Mesendoderm (in vitro differentiated cells): ENCODE measurements around the gene KMT5C.
A peak's percentile ranks its signal among the peaks of the same experiment; 100 is the strongest.

ENCODE experiments used
- DNase-seq: peaks from one replicate; pipeline ENCODE4 v3.0.0; 2013
- H2AK5ac ChIP-seq: 2 replicates; pipeline ENCODE4 v1.6.1; 2013; ENCODE audit warnings: low read length, inconsistent platforms
- H2BK120ac ChIP-seq: 2 replicates; pipeline ENCODE4 v1.6.1; 2013; ENCODE audit warnings: low read depth, mild to moderate bottlenecking, low read length, moderate library complexity, mixed read lengths
- H2BK15ac ChIP-seq: replicated peaks from 2 replicates; pipeline ENCODE4 v1.6.1; 2013; ENCODE audit warnings: low read depth, mild to moderate bottlenecking, moderate library complexity
- H2BK5ac ChIP-seq: 2 replicates; pipeline ENCODE4 v1.6.1; 2013; ENCODE audit warnings: low read length, inconsistent platforms
- H3K18ac ChIP-seq: 2 replicates; pipeline ENCODE4 v1.6.1; 2013; ENCODE audit warnings: mild to moderate bottlenecking, low read length, mixed read lengths
- H3K23ac ChIP-seq: one replicate; pipeline ENCODE4 v1.6.1; 2013; ENCODE audit warnings: low read length
- H3K27ac ChIP-seq: 2 replicates; pipeline ENCODE4 v1.5.1; 2013; ENCODE audit warnings: low read depth, mild to moderate bottlenecking, inconsistent platforms, low read length, moderate library complexity
- H3K27me3 ChIP-seq: 2 replicates; pipeline ENCODE4 v1.6.1; 2013; ENCODE audit warnings: low read length, control low read depth, mild to moderate bottlenecking, inconsistent platforms; ENCODE audit not compliant: insufficient read depth, poor library complexity
- H3K36me3 ChIP-seq: 2 replicates; pipeline ENCODE4 v1.6.1; 2013; ENCODE audit warnings: low read length, inconsistent platforms; ENCODE audit not compliant: control insufficient read depth, insufficient read depth
- H3K4ac ChIP-seq: one replicate; pipeline ENCODE4 v1.6.1; 2013; ENCODE audit warnings: low read depth, mild to moderate bottlenecking, low read length, moderate library complexity
- H3K4me1 ChIP-seq: 2 replicates; pipeline ENCODE4 v1.6.1; 2013; ENCODE audit warnings: low read depth, low read length, inconsistent platforms; ENCODE audit not compliant: control insufficient read depth
- H3K4me2 ChIP-seq: 2 replicates; pipeline ENCODE4 v1.6.1; 2013; ENCODE audit warnings: low read length
- H3K4me3 ChIP-seq: 2 replicates; pipeline ENCODE4 v1.5.1; 2013; ENCODE audit warnings: mild to moderate bottlenecking, low read length
- H3K56ac ChIP-seq: one replicate; pipeline ENCODE4 v1.6.1; 2013; ENCODE audit warnings: low read length
- H3K79me1 ChIP-seq: 2 replicates; pipeline ENCODE4 v1.6.1; 2013; ENCODE audit warnings: low read length, inconsistent platforms
- H3K79me2 ChIP-seq: 2 replicates; pipeline ENCODE4 v1.6.1; 2013; ENCODE audit warnings: mild to moderate bottlenecking, low read length; ENCODE audit not compliant: control insufficient read depth, insufficient read depth
- H3K9ac ChIP-seq: 2 replicates; pipeline ENCODE4 v1.6.1; 2013; ENCODE audit warnings: low read length, inconsistent platforms
- H4K5ac ChIP-seq: one replicate; pipeline ENCODE4 v1.6.1; 2013; ENCODE audit warnings: low read length
- H4K8ac ChIP-seq: one replicate; pipeline ENCODE4 v1.6.1; 2013; ENCODE audit warnings: low read depth, mild to moderate bottlenecking, control low read depth, low read length, moderate library complexity
- WGBS: extraction: QIAGEN DNeasy Blood & Tissue Kit; methylation state at CpG from one replicate; pipeline ENCODE4 v1.1.7; 2013; ENCODE audit warnings: low lambda C conversion rate, missing lambda C conversion rate; ENCODE audit not compliant: insufficient coverage; ENCODE audit errors: extremely low coverage; 5-methylcytosine and 5-hydroxymethylcytosine counted together

Gene KMT5C

DNA sequence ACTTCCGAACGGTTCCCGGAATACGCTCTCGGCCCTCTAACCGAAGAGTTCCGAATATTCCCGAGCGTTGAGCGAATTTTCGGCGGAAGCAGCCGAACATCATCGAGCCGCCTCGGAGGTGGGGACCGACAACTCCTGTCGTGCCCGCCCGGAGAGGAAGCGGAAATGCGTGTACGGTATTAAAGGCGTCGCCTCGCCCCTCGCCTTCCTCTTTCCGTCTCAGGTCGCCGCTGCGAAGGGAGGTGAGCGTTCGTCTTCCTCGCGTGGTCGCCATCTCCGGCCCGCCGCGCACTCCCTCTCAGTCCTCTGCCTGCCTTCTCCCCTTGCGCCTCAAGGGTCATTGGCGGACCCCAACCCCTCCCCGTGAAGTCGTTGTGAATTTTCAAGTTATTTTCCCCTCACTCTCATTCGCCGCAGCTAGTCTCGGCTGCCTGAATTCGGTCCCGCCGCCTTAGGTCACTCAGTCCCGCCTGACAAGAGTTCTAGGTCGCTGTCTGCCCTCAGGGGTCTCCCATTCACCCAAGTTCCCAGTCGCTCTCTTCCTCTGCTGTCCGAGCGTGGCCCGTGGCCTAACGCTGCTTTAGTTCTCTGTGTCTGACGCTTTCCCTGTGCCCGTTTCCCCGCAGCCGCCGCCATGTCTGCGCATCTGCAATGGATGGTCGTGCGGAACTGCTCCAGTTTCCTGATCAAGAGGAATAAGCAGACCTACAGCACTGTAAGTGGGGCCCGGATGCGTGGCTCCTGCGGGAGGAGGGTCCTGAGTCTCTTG, 46.2 kb downstream of the KMT5C start, which contains the start of gene RPL28:
RPL28 (plus strand) TSS at position 209 of the 769 bp plus-strand sequence; CDS start at position 635, 426 bp downstream.
- no CpG with 5 or more reads among the region's 68 CpGs for WGBS

DNA sequence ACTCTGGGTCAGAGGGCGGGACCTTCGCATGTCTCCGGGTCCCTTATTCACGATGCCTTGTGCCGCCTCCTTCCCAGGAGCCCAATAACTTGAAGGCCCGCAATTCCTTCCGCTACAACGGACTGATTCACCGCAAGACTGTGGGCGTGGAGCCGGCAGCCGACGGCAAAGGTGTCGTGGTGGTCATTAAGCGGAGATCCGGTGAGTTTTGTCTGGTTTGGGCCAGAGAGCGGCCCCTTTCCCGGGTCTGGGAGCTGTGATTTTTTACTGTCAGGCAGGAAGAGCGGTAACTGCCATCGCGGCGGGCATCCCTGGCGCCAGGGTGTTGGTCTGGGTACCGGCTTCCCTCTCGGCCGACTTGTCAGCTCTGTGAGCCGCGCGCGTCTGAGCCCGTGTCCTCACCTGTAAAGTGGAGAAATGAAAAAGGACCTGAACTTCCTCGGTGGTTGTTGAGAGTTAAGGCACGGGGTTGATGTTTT, 46.9 kb downstream of the KMT5C start:
- Histone ChIP-seq H3K23ac (peak overlapping the region; percentile 72), H3K79me2 (peaks cover 29% of the 10 kb centered on the region), H3K36me3 (peaks cover 21% of the 10 kb centered on the region), H2AK5ac (no peak overlapping the region), H3K4me3 (peak overlapping the region; percentile 100), H3K27ac (no peak overlapping the region), H3K4me2 (peak overlapping the region; percentile 90), H2BK120ac (no peak overlapping the region), H3K27me3 (no peaks in the 10 kb centered on the region), H3K4me1 (peaks cover 13% of the 10 kb centered on the region), H4K8ac (no peak overlapping the region), H2BK5ac (no peak overlapping the region), H4K5ac (no peak overlapping the region), H3K18ac (no peak overlapping the region), H3K56ac (peak overlapping the region; percentile 100), H3K79me1 (peaks cover 23% of the 10 kb centered on the region), H3K4ac (no peak overlapping the region), H3K9ac (peak overlapping the region; percentile 100), H2BK15ac (no peak overlapping the region)
- WGBS, result no CpG with 5 or more reads among the region's 33 CpGs
- DNase-seq, result no peak

More for the DNA sequence above, 46.2 kb downstream of the KMT5C start, which contains the start of gene RPL28:
- H3K4me3 ChIP-seq, result peak within 1 kb of the TSS; percentile 100
- H3K36me3 ChIP-seq, result peaks cover 21% of the 10 kb centered on the region
- peak within 1 kb of the TSS; percentile 21 for H3K4ac ChIP-seq
- no peak within 1 kb of the TSS for H2BK120ac ChIP-seq
- peak within 1 kb of the TSS; percentile 95 for H3K23ac ChIP-seq
- H3K27ac ChIP-seq, result peak within 1 kb of the TSS; percentile 85
- H2BK5ac ChIP-seq, result peak within 1 kb of the TSS; percentile 97
- peak; percentile 99 for DNase-seq
- peaks cover 23% of the 10 kb centered on the region for H3K79me1 ChIP-seq
- peak within 1 kb of the TSS; percentile 46 for H3K18ac ChIP-seq
- no peak within 1 kb of the TSS for H2BK15ac ChIP-seq
- H3K79me2 ChIP-seq, result peaks cover 29% of the 10 kb centered on the region
- peaks cover 13% of the 10 kb centered on the region for H3K4me1 ChIP-seq
- H3K27me3 ChIP-seq, result no peaks in the 10 kb centered on the region
- H4K8ac ChIP-seq, result no peak within 1 kb of the TSS
- peak within 1 kb of the TSS; percentile 100 for H3K9ac ChIP-seq
- peak within 1 kb of the TSS; percentile 98 for H4K5ac ChIP-seq
- H2AK5ac ChIP-seq, result peak within 1 kb of the TSS; percentile 95
- H3K4me2 ChIP-seq, result peak within 1 kb of the TSS; percentile 98
- peak within 1 kb of the TSS; percentile 100 for H3K56ac ChIP-seq

- no peak overlapping the region for H3K27ac ChIP-seq
- no peaks in the 10 kb centered on the region for H3K27me3 ChIP-seq
- H3K4ac ChIP-seq, result no peak overlapping the region
- H4K8ac ChIP-seq, result no peak overlapping the region
- H3K4me1 ChIP-seq, result peaks cover 14% of the 10 kb centered on the region
- no peak overlapping the region for H3K18ac ChIP-seq
- no peak overlapping the region for H2BK5ac ChIP-seq
- DNase-seq, result no peak
- peaks cover 29% of the 10 kb centered on the region for H3K79me2 ChIP-seq
- H3K4me2 ChIP-seq, result peak overlapping the region; percentile 90
- peaks cover 21% of the 10 kb centered on the region for H3K36me3 ChIP-seq
- H2BK15ac ChIP-seq, result no peak overlapping the region
- peaks cover 23% of the 10 kb centered on the region for H3K79me1 ChIP-seq
- peak overlapping the region; percentile 100 for H3K56ac ChIP-seq
- no peak overlapping the region for H2BK120ac ChIP-seq
- H3K23ac ChIP-seq, result no peak overlapping the region
- H3K9ac ChIP-seq, result peak overlapping the region; percentile 100
- peak overlapping the region; percentile 100 for H3K4me3 ChIP-seq
- no peak overlapping the region for H4K5ac ChIP-seq
- no peak overlapping the region for H2AK5ac ChIP-seq
- WGBS, result no CpG with 5 or more reads among the region's 24 CpGs
Measured at GRCh38 chr19:55387736-55388497, 48.2 kb downstream of the KMT5C start.

- no peak for DNase-seq
- no peak overlapping the region for H3K4me3 ChIP-seq
- H3K9ac ChIP-seq, result peak overlapping the region; percentile 30
- H3K4me2 ChIP-seq, result no peak overlapping the region
- H2AK5ac ChIP-seq, result no peak overlapping the region
- H3K23ac ChIP-seq, result no peak overlapping the region
- H3K36me3 ChIP-seq, result peaks cover 21% of the 10 kb centered on the region
- H3K27ac ChIP-seq, result no peak overlapping the region
- no peak overlapping the region for H3K18ac ChIP-seq
- peaks cover 29% of the 10 kb centered on the region for H3K79me2 ChIP-seq
- no peak overlapping the region for H2BK15ac ChIP-seq
- peaks cover 12% of the 10 kb centered on the region for H3K4me1 ChIP-seq
- peaks cover 23% of the 10 kb centered on the region for H3K79me1 ChIP-seq
- H4K5ac ChIP-seq, result no peak overlapping the region
- H3K27me3 ChIP-seq, result no peaks in the 10 kb centered on the region
- no peak overlapping the region for H4K8ac ChIP-seq
- no peak overlapping the region for H2BK5ac ChIP-seq
- no peak overlapping the region for H3K56ac ChIP-seq
- no CpG with 5 or more reads among the region's 21 CpGs for WGBS
- no peak overlapping the region for H2BK120ac ChIP-seq
- H3K4ac ChIP-seq, result no peak overlapping the region
Measured at GRCh38 chr19:55389386-55390317, 50.0 kb downstream of the KMT5C start.

DNA sequence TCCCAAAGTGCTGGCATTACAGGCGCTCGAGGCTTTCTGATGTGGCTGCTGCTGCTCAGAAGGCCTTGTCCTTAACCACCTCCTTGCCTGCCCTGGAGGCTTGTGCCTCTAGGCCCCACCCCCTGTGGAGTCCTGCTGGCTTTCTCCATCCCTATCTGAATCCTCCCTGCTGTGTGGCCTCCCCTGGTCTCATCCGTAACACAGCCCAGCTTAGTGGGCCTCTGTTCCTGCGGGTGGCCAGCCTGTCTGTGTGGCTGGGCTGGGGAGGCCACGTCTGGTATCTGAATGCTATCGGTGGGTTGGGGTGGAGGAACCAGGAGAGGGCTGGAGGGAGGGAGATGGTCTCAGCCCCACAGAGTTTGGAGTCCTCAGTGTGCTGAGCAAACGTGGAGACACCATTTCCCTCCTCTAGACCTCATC, 50.8 kb downstream of the KMT5C start:
- no peak overlapping the region for H2AK5ac ChIP-seq
- no peak overlapping the region for H4K5ac ChIP-seq
- no peak overlapping the region for H3K4me3 ChIP-seq
- peak; percentile 67 for DNase-seq
- no peak overlapping the region for H3K56ac ChIP-seq
- H3K27me3 ChIP-seq, result no peaks in the 10 kb centered on the region
- H3K27ac ChIP-seq, result no peak overlapping the region
- H3K4ac ChIP-seq, result no peak overlapping the region
- H3K4me1 ChIP-seq, result peaks cover 12% of the 10 kb centered on the region
- H2BK5ac ChIP-seq, result no peak overlapping the region
- no peak overlapping the region for H3K9ac ChIP-seq
- peaks cover 23% of the 10 kb centered on the region for H3K79me1 ChIP-seq
- no peak overlapping the region for H3K4me2 ChIP-seq
- no peak overlapping the region for H2BK120ac ChIP-seq
- no peak overlapping the region for H4K8ac ChIP-seq
- no peak overlapping the region for H3K18ac ChIP-seq
- peaks cover 21% of the 10 kb centered on the region for H3K36me3 ChIP-seq
- H3K79me2 ChIP-seq, result peaks cover 29% of the 10 kb centered on the region
- H3K23ac ChIP-seq, result no peak overlapping the region
- no peak overlapping the region for H2BK15ac ChIP-seq
- no CpG with 5 or more reads among the region's 7 CpGs for WGBS
